KOPT-K1 (cell line): ENCODE measurements around the gene OARD1.

ENCODE experiments used
- H3K27ac ChIP-seq: fragments of 200-600 bp; sonication (generic); 2 replicates; pipeline ENCODE4 v1.5.1; 2016; ENCODE audit warnings: antibody characterized with exemption, mild to moderate bottlenecking, low read depth, low read length; ENCODE audit not compliant: poor library complexity, severe bottlenecking
- H3K36me3 ChIP-seq: fragments of 200-600 bp; sonication (generic); 2 replicates; pipeline ENCODE4 v1.5.1; 2017; ENCODE audit warnings: antibody characterized with exemption, mild to moderate bottlenecking, low read length, moderate library complexity; ENCODE audit not compliant: insufficient read depth
- H3K9me3 ChIP-seq: fragments of 200-600 bp; sonication (generic); 2 replicates; pipeline ENCODE4 v1.5.1; 2017; ENCODE audit warnings: antibody characterized with exemption, low read length, mild to moderate bottlenecking; ENCODE audit not compliant: insufficient read depth, poor library complexity, severe bottlenecking

Gene OARD1

DNA sequence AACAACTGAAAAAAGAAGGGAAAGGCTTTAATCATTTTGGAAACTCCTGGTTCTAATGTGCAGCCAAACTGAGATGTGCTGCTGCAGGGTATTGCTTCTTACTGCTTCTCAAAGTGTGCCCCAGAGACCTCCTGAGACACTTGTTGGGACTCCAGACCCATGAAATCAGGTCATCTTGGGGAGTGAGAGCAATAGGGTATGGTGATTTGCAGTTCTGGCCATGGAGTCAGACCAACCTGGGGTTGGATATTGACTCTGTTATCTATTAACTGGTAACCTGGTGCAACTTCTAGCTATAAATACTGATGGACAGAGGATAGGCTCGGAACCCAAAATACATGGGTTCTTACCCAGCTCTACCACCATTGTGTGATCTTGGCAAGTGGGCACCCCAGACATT is 26.1 kb downstream of the OARD1 start:
- no peaks in the 10 kb centered on the region for H3K36me3 ChIP-seq
- H3K9me3 ChIP-seq, result no peaks in the 10 kb centered on the region
- H3K27ac ChIP-seq, result no peak overlapping the region

DNA sequence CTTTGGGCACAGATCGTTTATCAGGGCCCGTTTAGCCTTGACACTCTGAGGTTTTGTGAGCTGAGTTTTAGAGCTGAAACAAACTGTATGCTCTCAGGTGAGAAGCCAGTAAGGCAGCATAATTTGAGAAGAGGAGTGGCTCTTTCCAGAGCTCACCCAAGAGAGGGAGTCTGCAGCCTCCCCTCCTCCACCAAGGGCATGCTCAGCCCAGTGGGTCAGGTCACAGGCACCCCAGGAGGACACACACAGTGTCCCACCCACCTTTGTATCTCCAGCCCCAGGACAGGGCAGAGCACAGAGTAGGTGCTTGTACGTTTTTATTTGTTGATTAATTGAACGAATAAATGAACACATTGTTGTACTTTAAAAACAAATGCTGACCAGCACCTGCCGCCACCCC is 26.5 kb downstream of the OARD1 start:
- no peak overlapping the region for H3K27ac ChIP-seq
- H3K9me3 ChIP-seq, result no peaks in the 10 kb centered on the region

DNA sequence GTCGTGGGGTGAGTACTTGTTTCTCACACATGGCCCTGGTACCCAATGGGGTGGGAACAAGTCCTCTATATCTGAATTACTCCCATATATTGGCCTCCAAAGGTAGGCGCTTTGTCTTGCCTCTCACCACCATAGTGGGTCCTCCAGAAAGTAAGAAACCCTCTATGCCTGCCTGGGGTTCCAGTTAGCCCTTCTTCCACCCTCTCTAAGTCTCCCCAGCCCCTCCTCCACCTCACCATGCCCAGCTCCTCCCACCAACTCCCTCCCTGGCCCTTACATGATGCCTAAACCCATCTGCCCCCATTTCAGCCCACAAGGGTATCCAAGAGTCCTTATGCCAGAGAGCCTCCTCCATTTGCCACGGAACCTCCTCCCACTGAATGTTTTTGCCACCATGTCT is 29.0 kb downstream of the OARD1 start:
- Histone ChIP-seq H3K9me3 (no peaks in the 10 kb centered on the region), H3K27ac (no peak overlapping the region), H3K36me3 (no peaks in the 10 kb centered on the region)

More for the DNA sequence above, 26.5 kb downstream of the OARD1 start:
- no peaks in the 10 kb centered on the region for H3K36me3 ChIP-seq

DNA sequence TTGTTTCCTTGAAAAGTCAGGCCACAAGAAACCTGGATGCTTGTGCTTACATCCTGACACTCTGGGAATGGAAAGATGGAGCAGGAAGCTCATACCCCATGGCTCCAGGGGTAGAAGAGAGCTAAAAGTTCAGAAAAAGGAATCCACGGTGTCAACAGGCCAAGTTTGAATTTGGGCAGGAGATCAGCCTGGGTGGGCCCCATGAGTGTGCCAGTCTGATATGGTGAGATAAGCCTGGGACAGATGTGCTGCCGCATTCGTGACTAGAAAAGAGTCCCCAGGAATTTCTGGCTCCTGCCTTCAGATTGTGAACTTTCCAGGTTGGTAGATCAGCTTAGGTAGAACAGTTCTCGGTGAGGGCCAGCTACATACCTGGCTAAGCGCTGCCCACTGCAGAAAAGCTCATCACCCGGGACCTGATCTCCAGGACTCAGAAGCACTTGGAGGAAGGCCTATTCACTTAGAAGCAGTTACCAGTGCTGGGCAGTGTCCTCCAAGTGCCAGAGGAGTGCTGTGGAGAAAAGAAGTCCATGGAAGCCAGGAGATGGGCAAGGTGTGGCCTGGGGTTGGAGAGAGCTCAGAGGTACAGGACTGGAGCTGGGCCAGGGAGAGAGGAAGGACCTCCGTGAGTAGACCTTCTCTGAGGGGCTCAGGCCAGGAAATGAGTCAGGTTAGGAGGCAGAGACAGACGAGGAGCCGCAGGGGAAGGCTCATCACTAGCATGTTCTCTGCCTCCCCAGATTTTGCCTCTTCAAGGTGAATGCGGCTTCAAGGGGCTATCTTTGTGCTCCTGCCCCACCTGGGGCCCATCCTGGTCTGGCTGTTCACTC is 29.7 kb downstream of the OARD1 start, which contains the start of gene TSPO2:
TSS of gene TSPO2 (plus strand) at position 242 of the 830 bp plus-strand sequence. CDS start at position 761, 519 bp downstream.
- Histone ChIP-seq H3K27ac (no peak within 1 kb of the TSS), H3K9me3 (no peaks in the 10 kb centered on the region), H3K36me3 (no peaks in the 10 kb centered on the region)

DNA sequence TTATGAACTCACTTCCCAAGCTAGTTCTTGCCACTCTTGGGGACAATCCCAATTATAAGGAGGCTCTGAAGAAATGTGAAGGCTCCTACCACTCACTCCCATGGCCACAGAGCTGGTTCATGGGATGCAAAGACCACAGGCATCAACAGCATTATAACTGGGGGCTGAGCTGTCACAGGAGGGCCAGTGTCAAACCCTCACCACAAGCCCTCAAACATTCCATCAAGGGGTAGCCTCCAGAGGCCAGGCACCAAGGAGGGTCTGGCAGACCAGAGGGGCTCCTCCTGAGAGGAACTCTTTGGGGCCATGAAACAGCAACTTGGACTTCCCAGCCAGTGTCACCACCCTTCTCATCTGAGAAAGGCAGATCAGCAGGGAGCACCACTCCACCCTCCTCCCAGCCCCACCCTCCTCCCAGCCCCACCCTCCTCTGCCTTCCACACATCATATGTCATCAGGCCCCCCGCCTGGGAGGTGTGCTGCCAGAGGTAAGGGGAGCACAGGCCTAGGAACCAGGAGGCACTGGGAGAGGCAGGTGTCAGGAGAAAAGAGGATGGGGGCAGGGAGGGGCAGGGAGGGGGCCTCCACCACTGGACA is 31.1 kb downstream of the OARD1 start:
- no peaks in the 10 kb centered on the region for H3K9me3 ChIP-seq
- no peaks in the 10 kb centered on the region for H3K36me3 ChIP-seq
- no peak overlapping the region for H3K27ac ChIP-seq

DNA sequence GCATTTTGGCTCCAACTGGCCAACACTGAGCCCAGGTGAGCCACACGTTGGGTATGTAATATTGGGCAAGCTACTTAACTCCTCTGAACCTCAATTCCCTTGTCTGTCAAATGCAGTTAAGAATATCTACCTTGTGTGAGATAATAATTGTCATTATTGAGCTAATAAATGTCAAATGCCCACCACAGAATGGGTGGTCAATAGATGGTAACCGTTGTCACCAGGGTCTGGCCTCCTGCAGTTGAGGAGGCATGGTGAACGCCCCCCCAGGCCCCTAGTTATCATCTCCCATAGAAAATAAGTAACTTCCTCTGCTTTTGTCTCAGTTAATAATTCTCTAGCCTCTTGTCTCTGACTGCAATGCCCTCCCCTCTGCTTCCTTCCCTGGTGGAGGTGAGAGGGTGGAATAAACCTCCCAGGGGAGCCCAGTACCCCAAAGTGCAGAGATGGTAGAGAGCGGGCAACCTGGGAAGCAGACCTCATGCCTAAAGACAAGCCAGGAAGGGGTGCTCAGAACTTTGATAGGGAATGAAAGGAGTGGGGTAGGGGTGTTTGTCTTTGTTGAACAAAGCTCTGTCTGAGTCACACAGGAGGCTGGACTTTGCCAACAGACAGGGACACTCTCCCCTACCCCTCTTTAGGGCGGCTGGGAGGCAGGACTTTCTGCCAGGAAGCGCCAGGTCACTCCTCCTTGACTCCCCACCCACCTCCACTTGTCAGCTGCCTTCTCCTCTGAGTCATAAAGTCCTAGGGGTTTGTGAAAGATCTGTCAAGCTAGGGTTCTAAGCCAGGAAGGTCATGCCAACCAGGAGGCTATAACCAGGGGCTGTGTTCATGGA is 31.8 kb downstream of the OARD1 start:
- H3K36me3 ChIP-seq, result no peaks in the 10 kb centered on the region
- H3K27ac ChIP-seq, result no peak overlapping the region
- H3K9me3 ChIP-seq, result no peaks in the 10 kb centered on the region

DNA sequence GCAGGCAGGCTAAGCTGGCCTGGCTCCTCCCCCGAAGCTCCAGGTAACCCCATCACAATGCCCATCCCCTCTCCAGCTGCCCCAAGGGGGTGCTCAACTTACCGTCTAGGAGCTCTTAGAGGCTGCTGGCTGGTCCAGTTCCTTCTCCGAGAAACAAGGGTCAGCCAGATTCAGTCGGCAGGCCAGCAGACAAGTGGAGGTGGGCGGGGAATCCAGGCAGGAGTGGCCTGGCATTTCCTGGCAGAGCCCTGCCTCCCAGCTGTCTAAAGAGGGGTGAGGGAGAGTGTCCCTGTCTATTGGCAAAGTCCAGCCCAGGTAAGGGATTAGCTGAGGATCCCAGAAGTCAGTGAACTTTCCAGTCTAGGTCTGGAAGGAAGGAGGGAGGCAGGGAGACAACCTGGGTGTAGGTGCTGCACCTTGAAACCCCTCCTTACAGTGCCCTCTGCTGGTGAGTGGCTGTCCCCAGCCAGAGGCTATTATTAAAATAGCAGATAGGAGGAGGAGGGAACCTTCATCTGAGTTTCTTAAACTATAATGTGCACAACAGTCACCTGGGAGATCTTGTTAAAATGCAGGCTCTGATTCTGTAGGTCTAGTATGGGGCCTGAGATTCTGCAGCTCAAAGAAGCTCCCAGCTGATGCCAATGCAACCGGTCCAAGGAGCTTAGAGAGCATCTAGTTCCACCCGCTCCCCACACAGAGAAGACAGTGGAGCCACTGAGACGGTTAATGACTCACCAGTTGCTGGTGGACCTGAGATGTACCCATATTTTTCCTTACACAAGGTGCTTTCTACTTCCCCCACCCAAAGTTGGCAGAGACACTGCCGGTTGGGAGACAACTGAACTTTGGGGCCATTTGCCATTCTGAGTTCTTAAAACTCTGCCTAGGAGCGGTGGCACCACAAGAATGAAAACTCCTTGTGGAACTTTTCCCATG is 32.8 kb downstream of the OARD1 start, which contains the start of gene UNC5CL:
TSS of gene UNC5CL (minus strand) at position 162 of the 939 bp plus-strand sequence. CDS start 4,147 bp downstream, outside the sequence.
- no peak within 1 kb of the TSS for H3K27ac ChIP-seq

DNA sequence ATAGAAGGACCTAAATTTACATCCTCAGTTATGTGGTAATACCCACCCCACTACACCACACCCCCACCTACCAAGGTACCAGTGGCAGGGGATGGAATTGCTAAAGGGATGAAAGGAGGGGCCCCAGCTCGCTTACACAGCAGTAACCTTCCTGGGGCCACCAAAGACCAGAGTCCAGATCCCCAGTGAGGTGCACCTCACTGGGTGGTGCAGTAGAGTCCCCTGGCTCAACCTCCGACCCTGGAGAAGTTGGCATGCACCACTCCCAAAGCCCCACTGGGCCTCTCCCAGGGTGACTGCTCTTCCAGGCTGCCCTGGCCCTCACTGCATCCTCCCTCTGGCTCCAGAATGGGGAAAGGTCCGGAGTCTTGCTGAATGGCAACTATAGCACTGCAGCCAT is 34.0 kb downstream of the OARD1 start:
- no peaks in the 10 kb centered on the region for H3K36me3 ChIP-seq
- no peak overlapping the region for H3K27ac ChIP-seq
- no peaks in the 10 kb centered on the region for H3K9me3 ChIP-seq

More for the DNA sequence above, 32.8 kb downstream of the OARD1 start, which contains the start of gene UNC5CL:
- H3K36me3 ChIP-seq, result no peaks in the 10 kb centered on the region
- H3K9me3 ChIP-seq, result no peaks in the 10 kb centered on the region

DNA sequence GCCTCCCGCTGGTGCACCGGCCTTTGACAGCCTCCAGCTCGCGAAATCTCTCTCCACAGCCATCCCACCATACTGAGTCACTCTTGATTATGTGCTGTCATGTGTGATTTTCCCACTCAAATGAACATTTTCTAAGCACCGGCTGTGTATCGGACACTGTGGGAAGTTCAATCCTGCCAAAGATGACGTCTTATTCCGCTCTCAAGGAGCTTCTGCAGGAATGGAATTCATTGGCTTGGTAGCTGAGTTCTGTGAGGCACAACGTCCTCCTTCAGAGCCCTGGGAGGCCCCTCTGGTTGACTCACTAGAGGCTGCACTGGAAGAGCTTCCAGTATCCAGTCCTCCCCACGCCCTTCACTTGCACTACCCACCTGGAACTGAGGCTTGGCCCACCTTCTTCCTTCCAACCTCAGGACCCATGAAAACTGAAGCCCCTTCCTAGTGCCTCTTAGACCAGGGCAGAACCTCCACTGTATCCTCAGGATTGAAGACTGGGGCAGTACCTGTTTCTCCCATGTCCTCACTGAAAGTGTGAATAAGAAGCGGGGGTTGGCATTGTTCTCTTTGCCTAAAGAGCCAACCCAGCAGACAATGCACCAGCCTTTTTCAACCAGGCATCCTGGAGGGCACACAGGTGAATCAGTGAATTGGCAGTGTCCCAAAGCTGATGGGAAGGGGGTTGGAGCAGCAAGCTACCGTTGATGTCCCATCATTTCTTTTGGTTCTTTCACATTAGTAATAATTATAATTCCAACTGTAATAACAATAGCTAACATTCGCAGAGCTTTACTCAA is 34.9 kb downstream of the OARD1 start:
- Histone ChIP-seq H3K9me3 (no peaks in the 10 kb centered on the region), H3K27ac (no peak overlapping the region), H3K36me3 (no peaks in the 10 kb centered on the region)

DNA sequence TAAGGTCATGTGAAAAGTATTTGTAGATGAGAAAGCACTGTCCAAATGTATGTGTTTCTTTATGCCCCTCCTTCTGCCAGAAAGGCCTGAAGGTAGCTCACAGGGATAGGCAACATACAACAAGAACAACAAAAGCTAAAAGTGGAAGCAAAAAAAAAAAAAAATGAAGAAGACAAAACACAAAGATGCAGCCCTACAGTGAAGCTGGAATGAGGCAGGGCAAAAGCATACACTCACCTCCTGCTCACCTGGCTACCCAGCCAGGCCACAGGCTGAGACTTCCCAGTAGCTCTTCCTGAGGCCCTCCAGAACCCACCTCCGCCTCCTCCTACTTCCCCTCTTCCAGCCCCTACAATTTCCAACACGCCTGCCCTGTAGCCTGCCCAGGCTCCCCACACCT is 35.6 kb downstream of the OARD1 start:
- Histone ChIP-seq H3K36me3 (no peaks in the 10 kb centered on the region), H3K9me3 (no peaks in the 10 kb centered on the region), H3K27ac (no peak overlapping the region)

DNA sequence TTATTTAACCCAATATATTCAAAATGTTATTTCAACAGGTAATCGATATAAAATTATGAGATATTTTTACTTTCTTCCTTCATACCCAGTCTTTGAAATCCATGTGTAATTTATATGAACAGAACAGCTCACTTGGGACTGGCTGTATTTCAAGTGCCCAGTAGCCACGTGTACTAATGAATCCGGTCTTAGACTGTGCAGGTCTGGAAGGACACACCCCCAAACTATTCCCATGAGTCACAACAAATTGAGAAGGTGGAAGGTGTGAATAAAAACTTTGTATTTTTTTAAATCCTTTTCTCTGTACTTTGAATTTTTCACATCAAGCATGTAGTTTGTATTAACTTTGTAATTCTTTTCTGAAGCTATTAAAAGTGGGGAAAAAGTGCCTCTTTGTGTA is 36.0 kb downstream of the OARD1 start:
- Histone ChIP-seq H3K27ac (no peak overlapping the region), H3K36me3 (no peaks in the 10 kb centered on the region), H3K9me3 (no peaks in the 10 kb centered on the region)

DNA sequence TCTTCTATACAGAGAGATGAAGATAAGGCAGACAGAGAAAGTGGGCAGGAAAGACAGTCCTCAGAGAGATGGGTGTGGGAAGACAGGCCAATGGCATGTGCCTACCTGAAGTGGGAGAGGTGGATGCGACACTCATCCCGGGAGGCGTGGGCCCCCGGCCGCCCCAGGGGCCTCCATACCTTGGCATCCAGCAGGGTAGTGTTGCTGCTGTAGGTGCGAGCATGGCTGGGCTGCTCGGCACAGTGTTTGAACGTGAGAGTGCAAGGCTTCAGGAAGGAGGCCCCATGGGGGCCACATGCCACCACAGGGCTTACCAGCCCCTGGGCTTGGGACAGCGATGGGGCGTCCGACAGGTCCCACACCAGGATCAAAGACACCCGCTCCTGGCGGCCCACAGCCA is 38.4 kb downstream of the OARD1 start:
- no peaks in the 10 kb centered on the region for H3K9me3 ChIP-seq
- H3K36me3 ChIP-seq, result no peaks in the 10 kb centered on the region
- no peak overlapping the region for H3K27ac ChIP-seq

DNA sequence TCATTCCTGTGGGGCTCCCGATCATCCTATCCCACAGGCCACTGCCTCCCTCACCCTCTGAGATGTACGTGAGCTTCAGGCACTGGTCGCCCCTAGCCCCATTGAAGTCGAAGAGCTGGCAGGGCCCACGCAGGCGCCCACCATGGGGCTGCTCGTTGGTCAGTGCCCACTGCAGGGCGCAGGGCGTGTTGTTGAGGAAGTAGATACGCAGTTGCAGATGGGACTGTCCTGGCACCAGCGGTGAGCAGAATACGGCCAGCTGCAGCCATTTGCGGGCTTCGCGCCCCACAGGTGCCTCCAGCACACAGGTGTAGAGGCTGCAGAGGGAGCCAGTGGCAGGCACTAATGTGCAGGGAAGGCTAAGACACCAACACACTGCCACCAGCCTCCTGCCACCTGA is 39.3 kb downstream of the OARD1 start:
- no peak overlapping the region for H3K27ac ChIP-seq
- H3K9me3 ChIP-seq, result no peaks in the 10 kb centered on the region
- no peaks in the 10 kb centered on the region for H3K36me3 ChIP-seq
